WTC11 (cell line): Measurements from ENCODE around the gene C10orf95. TPM values are rescaled to one million over a fixed set of nuclear protein-coding genes. Genes with fewer than 3 reads are reported as not detected.
"Not testable (repeated sequence)": the region's sequence is repeated elsewhere in the genome, so short reads cannot be mapped to it uniquely, and the experiment has no call there.

Source experiments
- ATAC-seq: fragments of 200-7000 bp; cut with Tn5 transposase; 2 replicates; pipeline ENCODE4 v1.10.0; 2021; ENCODE audit warnings: mild to moderate bottlenecking, moderate library complexity
- Bru-seq: library from RNA; stranded (reverse); fragments of 400-500 nt; gene quantifications from one replicate; lab custom pipeline; 2021; lab: Mats Ljungman, UMichigan
- CTCF ChIA-PET: fragments of 300-600 bp; sonication (Branson Sonifier 250); formaldehyde crosslinking; loops from one replicate; lab custom pipeline; 2021; ENCODE audit warnings: antibody characterized with exemption; lab: Charles Lee
- POLR2A ChIA-PET: fragments of 350-600 bp; sonication (Branson Sonifier 250); formaldehyde crosslinking; loops from one replicate; lab custom pipeline; 2021; ENCODE audit warnings: antibody characterized with exemption; lab: Charles Lee
- DNase-seq: peaks from one replicate; pipeline ENCODE4 v3.0.0; 2021; ENCODE audit warnings: low spot score
- H3K27ac Mint-ChIP-seq: 2 replicates; pipeline ENCODE4 v1.8.0; 2021; ENCODE audit warnings: mixed read lengths
- H3K27me3 Mint-ChIP-seq: 2 replicates; pipeline ENCODE4 v1.8.0; 2021; ENCODE audit warnings: low read depth, mild to moderate bottlenecking, moderate library complexity, mixed read lengths
- H3K36me3 Mint-ChIP-seq: 2 replicates; pipeline ENCODE4 v1.8.0; 2021; ENCODE audit warnings: mixed read lengths
- H3K4me1 Mint-ChIP-seq: 2 replicates; pipeline ENCODE4 v1.8.0; 2022; ENCODE audit warnings: mixed read lengths
- H3K4me3 Mint-ChIP-seq: 2 replicates; pipeline ENCODE4 v1.8.0; 2021; ENCODE audit warnings: mild to moderate bottlenecking, moderate library complexity, mixed read lengths
- H3K9me3 Mint-ChIP-seq: 2 replicates; pipeline ENCODE4 v1.8.0; 2021; ENCODE audit warnings: mixed read lengths
- CREB1 ChIP-seq: sonication (generic); formaldehyde crosslinking; IDR thresholded peaks from 2 replicates; pipeline ENCODE4 v1.8.0; 2023; ENCODE audit warnings: mild to moderate bottlenecking, missing genetic modification reagents
- ESRRA ChIP-seq: sonication (generic); formaldehyde crosslinking; IDR thresholded peaks from 2 replicates; pipeline ENCODE4 v1.8.1; 2022; ENCODE audit warnings: mild to moderate bottlenecking, missing genetic modification reagents, borderline replicate concordance
- ETV6 ChIP-seq: sonication (generic); formaldehyde crosslinking; IDR thresholded peaks from 2 replicates; pipeline ENCODE4 v1.8.1; 2022; ENCODE audit warnings: mild to moderate bottlenecking, missing genetic modification reagents
- GRHL2 ChIP-seq: fragments of 250-450 bp; sonication (Bioruptor Pico); IDR thresholded peaks from 2 replicates; pipeline ENCODE4 v1.8.0; 2022; ENCODE audit warnings: mild to moderate bottlenecking, moderate library complexity; ENCODE audit not compliant: insufficient replicate concordance, severe bottlenecking
- JUN ChIP-seq: sonication (generic); formaldehyde crosslinking; IDR thresholded peaks from 2 replicates; pipeline ENCODE4 v1.8.0; 2023; ENCODE audit warnings: mild to moderate bottlenecking, missing genetic modification reagents
- MXD4 ChIP-seq: fragments of 250-450 bp; sonication (Bioruptor Pico); IDR thresholded peaks from 2 replicates; pipeline ENCODE4 v1.8.0; 2021; ENCODE audit warnings: mild to moderate bottlenecking, moderate library complexity, borderline replicate concordance
- RORB ChIP-seq: fragments of 250-450 bp; sonication (Bioruptor Pico); IDR thresholded peaks from 2 replicates; pipeline ENCODE4 v1.9.0; 2021; ENCODE audit warnings: mild to moderate bottlenecking
- ZNF121 ChIP-seq: sonication (generic); formaldehyde crosslinking; IDR thresholded peaks from 2 replicates; pipeline ENCODE4 v1.8.0; 2023; ENCODE audit warnings: missing genetic modification reagents
- ZNF396 ChIP-seq: fragments of 250-450 bp; sonication (Bioruptor Pico); IDR thresholded peaks from 2 replicates; pipeline ENCODE4 v1.8.0; 2021; ENCODE audit warnings: mild to moderate bottlenecking, moderate library complexity, borderline replicate concordance
- long read RNA-seq, 3 experiments: library from RNA in 1 of 3; library from capped mRNA in 1 of 3; library from polyadenylated mRNA in 1 of 3; unstranded in 2 of 3; stranded (forward) in 1 of 3; transcript quantifications; one replicate each; pipeline ENCODE4 v2.0.0, GENCODE V29; 2021
- total RNA-seq: library from RNA; stranded (reverse); gene quantifications from 3 replicates; pipeline ENCODE4 v1.2.3, GENCODE V29; 2021
- TF ChIP-seq, protein P1 (sequence below): sonication (generic); formaldehyde crosslinking; IDR thresholded peaks from 2 replicates; pipeline ENCODE4 v1.8.0; 2022; ENCODE audit warnings: missing genetic modification reagents
- TF ChIP-seq, protein P2 (sequence below): sonication (generic); formaldehyde crosslinking; IDR thresholded peaks from 2 replicates; pipeline ENCODE4 v1.8.0; 2023; ENCODE audit warnings: mild to moderate bottlenecking, missing genetic modification reagents
- TF ChIP-seq, protein P3 (sequence below): sonication (generic); formaldehyde crosslinking; IDR thresholded peaks from 2 replicates; pipeline ENCODE4 v1.8.0; 2022; ENCODE audit warnings: mild to moderate bottlenecking, missing genetic modification reagents

Gene C10orf95, protein sequence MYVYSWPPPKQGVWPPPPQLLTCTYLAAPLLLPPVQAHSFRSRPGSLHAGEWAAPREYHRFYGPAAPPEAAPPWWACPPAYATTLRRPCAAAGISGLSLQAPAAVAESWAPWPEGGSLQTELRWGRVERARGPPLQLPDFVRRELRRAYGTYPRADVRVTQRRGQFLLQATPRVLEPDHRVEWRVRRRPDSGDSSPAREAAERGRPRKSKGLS
- total RNA-seq (0.57 to 0.96 TPM (median 0.87 TPM) in 3 replicates), Bru-seq, nascent RNA (percentile 43 among the genes with signal in this experiment)
- long read RNA-seq, experiment 1, partial matches to known transcripts: 0 of 2 reads
- long read RNA-seq, experiment 1, other reads (novel, unspliced or antisense): 2 of 2 reads
- long read RNA-seq, experiment 2, partial matches to known transcripts: 0 of 3 reads
- long read RNA-seq, experiment 2, other reads (novel, unspliced or antisense): 3 of 3 reads
- long read RNA-seq, experiment 3: 0 reads

DNA sequence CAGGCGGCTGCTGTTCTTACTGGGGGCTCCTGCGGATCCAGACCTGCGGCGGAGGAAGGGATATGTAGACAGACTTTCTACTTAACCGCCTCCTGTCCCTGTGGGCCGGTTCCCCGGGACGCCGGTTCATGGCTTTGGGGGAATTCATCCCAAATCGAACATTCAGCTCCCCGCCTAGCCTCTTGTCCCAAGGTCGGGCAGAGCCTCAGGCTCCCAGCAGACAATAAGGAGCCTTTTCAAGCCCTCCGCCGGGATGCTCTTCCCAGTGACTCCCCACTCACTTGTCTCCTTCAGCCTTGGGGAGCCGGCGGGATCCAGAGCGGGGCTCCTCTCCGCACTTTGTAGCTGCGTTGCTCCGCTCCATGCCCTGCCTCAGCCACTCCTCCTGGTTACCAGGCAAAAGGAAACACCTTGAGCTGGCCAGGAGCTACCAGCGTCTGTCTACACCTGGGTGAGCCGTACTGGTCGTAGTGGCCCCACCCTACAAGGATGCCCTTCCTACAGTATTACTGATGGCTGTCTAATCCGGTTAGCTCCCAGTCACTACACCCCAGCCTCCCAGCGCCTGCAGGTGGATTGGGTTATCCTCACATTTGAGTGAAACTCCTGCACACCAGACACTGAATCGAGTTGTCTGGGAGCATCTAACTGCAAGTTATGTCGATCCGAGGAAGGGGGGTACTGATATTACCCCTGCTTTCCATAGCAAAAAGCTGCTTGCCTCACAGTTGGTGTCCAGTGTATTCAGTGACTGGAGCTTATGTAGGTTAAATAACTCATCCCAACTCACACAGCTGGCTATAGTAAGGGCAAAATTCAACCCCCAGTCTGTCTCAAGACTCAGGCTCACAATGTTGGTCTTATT lies at the start of gene C10orf95:
Gene C10orf95, minus strand, starts transcription at position 439 of the 865 bp plus-strand sequence. CDS start 450 bp downstream, outside the sequence.
- Mint-ChIP-seq H3K4me3 (peak within 1 kb of the TSS; percentile 82), H3K27me3 (no peaks in the 10 kb centered on the region), H3K27ac (peak within 1 kb of the TSS; percentile 27; the same call in 1 of the 2 replicates), H3K4me1 (peaks cover 45% of the 10 kb centered on the region), H3K9me3 (no peaks in the 10 kb centered on the region), H3K36me3 (peaks cover 15% of the 10 kb centered on the region)
- POLR2A ChIA-PET: interaction anchor here (0.5 to 3.1 kb wide), 13 partner anchors 9 to 115 kb away, joined by 3 to 37 read pairs (median 5); partner anchors contain the start of genes ACTR1A, CUEDC2, FBXL15 and NFKB2
- no peak for TF ChIP-seq RORB
- TF ChIP-seq, protein P1, sequence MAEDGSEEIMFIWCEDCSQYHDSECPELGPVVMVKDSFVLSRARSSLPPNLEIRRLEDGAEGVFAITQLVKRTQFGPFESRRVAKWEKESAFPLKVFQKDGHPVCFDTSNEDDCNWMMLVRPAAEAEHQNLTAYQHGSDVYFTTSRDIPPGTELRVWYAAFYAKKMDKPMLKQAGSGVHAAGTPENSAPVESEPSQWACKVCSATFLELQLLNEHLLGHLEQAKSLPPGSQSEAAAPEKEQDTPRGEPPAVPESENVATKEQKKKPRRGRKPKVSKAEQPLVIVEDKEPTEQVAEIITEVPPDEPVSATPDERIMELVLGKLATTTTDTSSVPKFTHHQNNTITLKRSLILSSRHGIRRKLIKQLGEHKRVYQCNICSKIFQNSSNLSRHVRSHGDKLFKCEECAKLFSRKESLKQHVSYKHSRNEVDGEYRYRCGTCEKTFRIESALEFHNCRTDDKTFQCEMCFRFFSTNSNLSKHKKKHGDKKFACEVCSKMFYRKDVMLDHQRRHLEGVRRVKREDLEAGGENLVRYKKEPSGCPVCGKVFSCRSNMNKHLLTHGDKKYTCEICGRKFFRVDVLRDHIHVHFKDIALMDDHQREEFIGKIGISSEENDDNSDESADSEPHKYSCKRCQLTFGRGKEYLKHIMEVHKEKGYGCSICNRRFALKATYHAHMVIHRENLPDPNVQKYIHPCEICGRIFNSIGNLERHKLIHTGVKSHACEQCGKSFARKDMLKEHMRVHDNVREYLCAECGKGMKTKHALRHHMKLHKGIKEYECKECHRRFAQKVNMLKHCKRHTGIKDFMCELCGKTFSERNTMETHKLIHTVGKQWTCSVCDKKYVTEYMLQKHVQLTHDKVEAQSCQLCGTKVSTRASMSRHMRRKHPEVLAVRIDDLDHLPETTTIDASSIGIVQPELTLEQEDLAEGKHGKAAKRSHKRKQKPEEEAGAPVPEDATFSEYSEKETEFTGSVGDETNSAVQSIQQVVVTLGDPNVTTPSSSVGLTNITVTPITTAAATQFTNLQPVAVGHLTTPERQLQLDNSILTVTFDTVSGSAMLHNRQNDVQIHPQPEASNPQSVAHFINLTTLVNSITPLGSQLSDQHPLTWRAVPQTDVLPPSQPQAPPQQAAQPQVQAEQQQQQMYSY (CRISPR knock-in tag): peak; percentile 7; the same call in 1 of the 2 replicates
- CTCF ChIA-PET: interaction anchor here (0.7 to 4.0 kb wide), 22 partner anchors 11 to 221 kb away, joined by 3 to 40 read pairs (median 6); partner anchors contain the start of genes ACTR1A, CUEDC2, FBXL15 and SUFU
- DNase-seq: peak; percentile 36
- peak; percentile 9 for ATAC-seq

DNA sequence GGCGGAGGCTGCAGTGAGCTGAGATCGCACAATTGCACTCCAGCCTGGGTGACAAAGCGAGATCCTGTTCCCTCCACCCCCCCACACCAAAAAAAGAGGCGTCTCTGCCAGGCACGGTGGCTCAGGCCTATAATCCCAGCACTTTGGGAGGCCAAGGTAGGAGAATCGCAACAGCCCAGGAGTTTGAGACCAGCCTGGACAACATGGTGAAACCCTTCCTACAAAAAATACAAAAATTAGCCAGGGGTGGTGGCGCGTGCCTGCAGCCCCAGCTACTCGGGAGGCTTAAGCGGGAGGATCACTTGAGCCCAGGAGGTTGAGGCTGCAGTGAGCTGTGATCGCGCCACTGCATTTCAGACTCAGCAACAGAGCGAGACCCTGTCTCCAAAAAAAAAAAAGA lies 49.3 kb upstream of the C10orf95 start:
- Mint-ChIP-seq H3K27ac (0 out of 2 replicates have a peak overlapping the region, but pooled peaks have one; percentile 19), H3K27me3 (peaks cover 10% of the 10 kb centered on the region)
- not testable (repeated sequence) for H3K4me1 Mint-ChIP-seq, H3K9me3 Mint-ChIP-seq, DNase-seq, H3K4me3 Mint-ChIP-seq, H3K36me3 Mint-ChIP-seq, ATAC-seq
- CTCF ChIA-PET: interaction anchor here (1.0 to 1.6 kb wide), 3 partner anchors 39 to 117 kb away, joined by 4 to 11 read pairs (median 4); no protein-coding TSS in a partner anchor
- POLR2A ChIA-PET: interaction anchor here (0.7 to 1.5 kb wide), 2 partner anchors 255 to 270 kb away, joined by 4 read pairs; partner anchors contain the start of gene GBF1

DNA sequence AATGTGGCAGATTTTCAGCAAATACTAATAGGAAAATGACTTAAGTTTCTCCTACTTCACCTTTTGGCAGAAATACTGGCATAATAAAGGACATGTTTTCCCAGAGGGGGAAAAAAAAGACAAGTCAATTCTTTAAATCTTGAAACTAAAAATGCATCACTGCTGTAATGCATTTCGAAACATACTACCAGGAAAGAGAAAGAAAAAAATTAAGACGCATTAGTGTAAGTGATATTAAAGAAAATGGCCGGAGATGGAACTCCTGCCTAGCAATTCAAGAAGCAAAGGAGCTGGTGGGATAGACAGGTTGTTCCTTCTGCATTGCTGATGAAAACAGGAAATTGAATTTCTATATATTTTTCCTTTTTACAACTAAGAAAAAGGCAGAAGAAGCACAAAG lies 48.0 kb upstream of the C10orf95 start:
- Mint-ChIP-seq H3K27me3 (no peaks in the 10 kb centered on the region; the same call in 1 of the 2 replicates), H3K9me3 (no peaks in the 10 kb centered on the region), H3K4me1 (no peaks in the 10 kb centered on the region), H3K4me3 (no peak overlapping the region)
- CTCF ChIA-PET: interaction anchor here (0.5 kb wide), 1 partner anchor 187 kb away, joined by 3 read pairs; no protein-coding TSS in a partner anchor
- ATAC-seq: no peak
- no peak for DNase-seq
- no peak for TF ChIP-seq ZNF396 (CRISPR knock-in tag)
- TF ChIP-seq GRHL2 (CRISPR knock-in tag): no peak
- TF ChIP-seq MXD4 (CRISPR knock-in tag): no peak
- no peak for TF ChIP-seq ETV6
- TF ChIP-seq JUN (CRISPR knock-in tag): no peak
- TF ChIP-seq, protein P2, sequence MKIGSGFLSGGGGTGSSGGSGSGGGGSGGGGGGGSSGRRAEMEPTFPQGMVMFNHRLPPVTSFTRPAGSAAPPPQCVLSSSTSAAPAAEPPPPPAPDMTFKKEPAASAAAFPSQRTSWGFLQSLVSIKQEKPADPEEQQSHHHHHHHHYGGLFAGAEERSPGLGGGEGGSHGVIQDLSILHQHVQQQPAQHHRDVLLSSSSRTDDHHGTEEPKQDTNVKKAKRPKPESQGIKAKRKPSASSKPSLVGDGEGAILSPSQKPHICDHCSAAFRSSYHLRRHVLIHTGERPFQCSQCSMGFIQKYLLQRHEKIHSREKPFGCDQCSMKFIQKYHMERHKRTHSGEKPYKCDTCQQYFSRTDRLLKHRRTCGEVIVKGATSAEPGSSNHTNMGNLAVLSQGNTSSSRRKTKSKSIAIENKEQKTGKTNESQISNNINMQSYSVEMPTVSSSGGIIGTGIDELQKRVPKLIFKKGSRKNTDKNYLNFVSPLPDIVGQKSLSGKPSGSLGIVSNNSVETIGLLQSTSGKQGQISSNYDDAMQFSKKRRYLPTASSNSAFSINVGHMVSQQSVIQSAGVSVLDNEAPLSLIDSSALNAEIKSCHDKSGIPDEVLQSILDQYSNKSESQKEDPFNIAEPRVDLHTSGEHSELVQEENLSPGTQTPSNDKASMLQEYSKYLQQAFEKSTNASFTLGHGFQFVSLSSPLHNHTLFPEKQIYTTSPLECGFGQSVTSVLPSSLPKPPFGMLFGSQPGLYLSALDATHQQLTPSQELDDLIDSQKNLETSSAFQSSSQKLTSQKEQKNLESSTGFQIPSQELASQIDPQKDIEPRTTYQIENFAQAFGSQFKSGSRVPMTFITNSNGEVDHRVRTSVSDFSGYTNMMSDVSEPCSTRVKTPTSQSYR: no peak
- no peak for TF ChIP-seq ESRRA
- TF ChIP-seq, protein P3, sequence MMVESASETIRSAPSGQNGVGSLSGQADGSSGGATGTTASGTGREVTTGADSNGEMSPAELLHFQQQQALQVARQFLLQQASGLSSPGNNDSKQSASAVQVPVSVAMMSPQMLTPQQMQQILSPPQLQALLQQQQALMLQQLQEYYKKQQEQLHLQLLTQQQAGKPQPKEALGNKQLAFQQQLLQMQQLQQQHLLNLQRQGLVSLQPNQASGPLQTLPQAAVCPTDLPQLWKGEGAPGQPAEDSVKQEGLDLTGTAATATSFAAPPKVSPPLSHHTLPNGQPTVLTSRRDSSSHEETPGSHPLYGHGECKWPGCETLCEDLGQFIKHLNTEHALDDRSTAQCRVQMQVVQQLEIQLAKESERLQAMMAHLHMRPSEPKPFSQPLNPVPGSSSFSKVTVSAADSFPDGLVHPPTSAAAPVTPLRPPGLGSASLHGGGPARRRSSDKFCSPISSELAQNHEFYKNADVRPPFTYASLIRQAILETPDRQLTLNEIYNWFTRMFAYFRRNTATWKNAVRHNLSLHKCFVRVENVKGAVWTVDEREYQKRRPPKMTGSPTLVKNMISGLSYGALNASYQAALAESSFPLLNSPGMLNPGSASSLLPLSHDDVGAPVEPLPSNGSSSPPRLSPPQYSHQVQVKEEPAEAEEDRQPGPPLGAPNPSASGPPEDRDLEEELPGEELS: no peak
- TF ChIP-seq CREB1 (CRISPR knock-in tag): no peak
- no peak for TF ChIP-seq ZNF121 (CRISPR knock-in tag)
- TF ChIP-seq, all 79 proteins: peak for 0
- Mint-ChIP-seq H3K36me3 (peaks cover 4% of the 10 kb centered on the region), H3K27ac (no peak overlapping the region; the same call in 1 of the 2 replicates)
- POLR2A ChIA-PET: no interaction called here
